ENCODE data around the gene CHFR. TPM values are rescaled to one million over a fixed set of nuclear protein-coding genes. Genes with fewer than 3 reads are reported as not detected.
A peak's percentile ranks its signal among the peaks of the same experiment; 100 is the strongest.

CHFR gene
- total RNA-seq, 1 experiment from 2014 or later = 32.3 TPM

DNA sequence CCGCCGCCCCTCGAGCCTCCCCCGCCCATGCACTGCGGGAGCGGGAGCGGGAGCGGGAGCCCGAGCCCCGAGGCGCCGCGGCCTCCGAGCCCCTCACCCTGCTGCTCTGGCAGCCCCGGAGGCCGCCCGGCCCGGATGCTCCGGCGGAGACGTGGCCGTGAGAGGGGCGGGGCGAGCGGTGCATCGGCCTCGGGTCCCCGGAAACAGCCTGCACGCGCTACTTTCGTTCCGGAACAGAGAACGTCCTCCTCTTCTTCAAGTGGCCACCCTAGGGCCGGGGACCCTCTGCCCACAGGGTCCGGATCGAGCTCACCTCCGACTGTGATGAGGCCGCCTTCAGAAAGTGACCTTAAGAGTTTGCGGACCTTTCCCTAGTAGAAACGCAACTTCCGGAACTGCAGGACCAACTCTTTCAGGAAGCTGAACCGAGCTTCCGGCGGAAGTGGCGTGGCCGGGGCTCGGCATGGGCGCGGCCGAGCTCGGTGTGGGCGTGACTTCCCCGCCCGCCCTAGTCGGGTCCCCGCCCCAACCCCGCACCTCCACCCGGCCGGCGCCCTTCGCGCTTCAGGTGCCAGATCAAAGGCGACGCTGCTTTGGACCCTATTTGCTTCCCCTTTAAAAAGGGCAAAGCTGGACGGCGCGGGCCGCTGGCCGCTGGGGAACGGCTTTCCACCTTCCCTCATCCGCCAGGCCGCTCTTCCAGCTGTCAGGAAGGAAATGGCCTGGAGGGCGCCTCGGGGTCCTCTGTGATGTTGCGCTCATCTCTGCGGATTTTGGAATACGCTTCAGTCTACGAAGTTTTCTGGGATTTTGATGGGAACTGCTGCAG, 58.5 kb downstream of the CHFR start, which contains the start of gene GOLGA3:
TSS of gene GOLGA3 (minus strand) at position 164 of the 829 bp plus-strand sequence. CDS start 6,741 bp downstream, outside the sequence.
- Histone ChIP-seq H3K36me3 (ENCODE audit: control insufficient read depth, insufficient read depth, low read length) (peaks cover 3% of the 10 kb centered on the region; the same call in 1 of the 2 replicates), H3K27me3 (replicated peaks; ENCODE audit: control insufficient read depth, insufficient read depth, low read length) (no peaks in the 10 kb centered on the region), H3K4me3 (ENCODE audit: low read depth, low read length) (peak within 1 kb of the TSS; percentile 99), H3K9me3 (no peaks in the 10 kb centered on the region), H3K4me1 (peaks cover 11% of the 10 kb centered on the region; the same call in 1 of the 2 replicates)
- TF ChIP-seq, protein P1, sequence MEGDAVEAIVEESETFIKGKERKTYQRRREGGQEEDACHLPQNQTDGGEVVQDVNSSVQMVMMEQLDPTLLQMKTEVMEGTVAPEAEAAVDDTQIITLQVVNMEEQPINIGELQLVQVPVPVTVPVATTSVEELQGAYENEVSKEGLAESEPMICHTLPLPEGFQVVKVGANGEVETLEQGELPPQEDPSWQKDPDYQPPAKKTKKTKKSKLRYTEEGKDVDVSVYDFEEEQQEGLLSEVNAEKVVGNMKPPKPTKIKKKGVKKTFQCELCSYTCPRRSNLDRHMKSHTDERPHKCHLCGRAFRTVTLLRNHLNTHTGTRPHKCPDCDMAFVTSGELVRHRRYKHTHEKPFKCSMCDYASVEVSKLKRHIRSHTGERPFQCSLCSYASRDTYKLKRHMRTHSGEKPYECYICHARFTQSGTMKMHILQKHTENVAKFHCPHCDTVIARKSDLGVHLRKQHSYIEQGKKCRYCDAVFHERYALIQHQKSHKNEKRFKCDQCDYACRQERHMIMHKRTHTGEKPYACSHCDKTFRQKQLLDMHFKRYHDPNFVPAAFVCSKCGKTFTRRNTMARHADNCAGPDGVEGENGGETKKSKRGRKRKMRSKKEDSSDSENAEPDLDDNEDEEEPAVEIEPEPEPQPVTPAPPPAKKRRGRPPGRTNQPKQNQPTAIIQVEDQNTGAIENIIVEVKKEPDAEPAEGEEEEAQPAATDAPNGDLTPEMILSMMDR (IDR thresholded peaks at IDR 0.05; ENCODE audit: insufficient read depth in 1 of 2, low read depth in 1 of 2, low read length in 1 of 2, severe bottlenecking in 1 of 2, unreplicated experiment in 1 of 2) = no peak
- Mint-ChIP-seq H3K27ac (ENCODE audit: unreplicated experiment) (peak within 1 kb of the TSS; percentile 100), H3K27me3 (ENCODE audit: insufficient read depth, unreplicated experiment) (no peaks in the 10 kb centered on the region), H3K36me3 (ENCODE audit: insufficient read depth, unreplicated experiment) (peaks cover 67% of the 10 kb centered on the region), H3K4me3 (ENCODE audit: unreplicated experiment) (peak within 1 kb of the TSS; percentile 76), H3K9me3 (ENCODE audit: unreplicated experiment) (no peaks in the 10 kb centered on the region), H3K4me1 (ENCODE audit: low read depth, unreplicated experiment) (no peaks in the 10 kb centered on the region)
- no TSS peak for BruUV-seq (replicated peaks)
- POLR2A ChIA-PET = interaction anchor here (0.7 kb wide), 1 partner anchor 251 kb away, joined by 3 read pairs; no protein-coding TSS in a partner anchor
- intact Hi-C loops (cut with micrococcal nuclease; ENCODE audit: unreplicated experiment) = no loop called here
- CTCF ChIA-PET = no interaction called here
- peak; percentile 93 to 94 for DNase-seq

- Mint-ChIP-seq H3K27ac (ENCODE audit: unreplicated experiment) (peak overlapping the region; percentile 100), H3K27me3 (ENCODE audit: insufficient read depth, unreplicated experiment) (no peaks in the 10 kb centered on the region), H3K4me3 (ENCODE audit: unreplicated experiment) (peak overlapping the region; percentile 76), H3K36me3 (ENCODE audit: insufficient read depth, unreplicated experiment) (peaks cover 70% of the 10 kb centered on the region), H3K9me3 (ENCODE audit: unreplicated experiment) (no peaks in the 10 kb centered on the region), H3K4me1 (ENCODE audit: low read depth, unreplicated experiment) (no peaks in the 10 kb centered on the region)
- peak; percentile 46 to 53 for DNase-seq
- TF ChIP-seq, protein P1 (IDR thresholded peaks at IDR 0.05; ENCODE audit: insufficient read depth in 1 of 2, low read depth in 1 of 2, low read length in 1 of 2, severe bottlenecking in 1 of 2, unreplicated experiment in 1 of 2) = no peak
- ChIA-PET POLR2A (no interaction called here), CTCF (no interaction called here)
- TSS peak; percentile 50 for BruUV-seq (replicated peaks)
- Histone ChIP-seq H3K4me1 (peaks cover 11% of the 10 kb centered on the region; the same call in 1 of the 2 replicates), H3K36me3 (ENCODE audit: control insufficient read depth, insufficient read depth, low read length) (peaks cover 3% of the 10 kb centered on the region; the same call in 1 of the 2 replicates), H3K27me3 (replicated peaks; ENCODE audit: control insufficient read depth, insufficient read depth, low read length) (no peaks in the 10 kb centered on the region), H3K4me3 (ENCODE audit: low read depth, low read length) (peak overlapping the region; percentile 99), H3K9me3 (no peaks in the 10 kb centered on the region)
- intact Hi-C loops (cut with micrococcal nuclease; ENCODE audit: unreplicated experiment) = no loop called here
These were observed 59.4 kb downstream of the CHFR start for GRCh38 chr12:132827763-132828703.

GRCh38 chr12:132825861-132826260, 61.5 kb downstream of the CHFR start:
- Histone ChIP-seq H3K27me3 (replicated peaks; ENCODE audit: control insufficient read depth, insufficient read depth, low read length) (no peaks in the 10 kb centered on the region), H3K4me3 (ENCODE audit: low read depth, low read length) (no peak overlapping the region), H3K4me1 (peaks cover 11% of the 10 kb centered on the region; the same call in 1 of the 2 replicates), H3K36me3 (ENCODE audit: control insufficient read depth, insufficient read depth, low read length) (peaks cover 3% of the 10 kb centered on the region; the same call in 1 of the 2 replicates), H3K9me3 (no peaks in the 10 kb centered on the region)
- ChIA-PET POLR2A (no interaction called here), CTCF (no interaction called here)
- no peak overlapping the region for H3K27ac Mint-ChIP-seq (ENCODE audit: unreplicated experiment)
- no TSS peak for BruUV-seq (replicated peaks)
- H3K4me1 Mint-ChIP-seq (ENCODE audit: low read depth, unreplicated experiment) = no peaks in the 10 kb centered on the region
- H3K27me3 Mint-ChIP-seq (ENCODE audit: insufficient read depth, unreplicated experiment) = no peaks in the 10 kb centered on the region
- H3K4me3 Mint-ChIP-seq (ENCODE audit: unreplicated experiment) = no peak overlapping the region
- H3K36me3 Mint-ChIP-seq (ENCODE audit: insufficient read depth, unreplicated experiment) = peaks cover 83% of the 10 kb centered on the region
- no peaks in the 10 kb centered on the region for H3K9me3 Mint-ChIP-seq (ENCODE audit: unreplicated experiment)
- TF ChIP-seq, protein P1 (IDR thresholded peaks at IDR 0.05; ENCODE audit: insufficient read depth in 1 of 2, low read depth in 1 of 2, low read length in 1 of 2, severe bottlenecking in 1 of 2, unreplicated experiment in 1 of 2) = no peak
- no peak for DNase-seq
- intact Hi-C loops (cut with micrococcal nuclease; ENCODE audit: unreplicated experiment) = no loop called here

Measured in Caco-2 (cell line).